ENCODE measurements around the gene BICD2.

GRCh38 chr9:92735636-92736562 is 28.7 kb downstream of the BICD2 start:
- no peak for TF ChIP-seq EZH2 (optimal IDR thresholded peaks at IDR 0.05; ENCODE audit: low read depth, low read length)
- TF ChIP-seq CTCF (IDR thresholded peaks at IDR 0.05; ENCODE audit: low read length) = no peak

All from MM.1S (cell line).